Endometrial microvascular endothelial cells (primary cell): ENCODE measurements around the gene ZDHHC23. TPM values are rescaled to one million over a fixed set of nuclear protein-coding genes. Genes with fewer than 3 reads are reported as not detected.

ENCODE experiments used
- in situ Hi-C: cut with HindIII; loops from 2 replicates; pipeline ENCODE4 v1.10.0; 2017; ENCODE audit warnings: low sequenced_read_pairs, low pct_unique_long_range_greater_than_20kb; ENCODE audit errors: inconsistent ontology term
- total RNA-seq: library from RNA; depleted of rRNA; stranded (reverse); fragments of >200 nt; gene quantifications from one replicate; pipeline ENCODE4 v1.2.3, GENCODE V29; 2015; ENCODE audit errors: inconsistent ontology term

The ZDHHC23 gene
- total RNA-seq, 1 donor from 2014 or later, result 3.1 TPM

DNA sequence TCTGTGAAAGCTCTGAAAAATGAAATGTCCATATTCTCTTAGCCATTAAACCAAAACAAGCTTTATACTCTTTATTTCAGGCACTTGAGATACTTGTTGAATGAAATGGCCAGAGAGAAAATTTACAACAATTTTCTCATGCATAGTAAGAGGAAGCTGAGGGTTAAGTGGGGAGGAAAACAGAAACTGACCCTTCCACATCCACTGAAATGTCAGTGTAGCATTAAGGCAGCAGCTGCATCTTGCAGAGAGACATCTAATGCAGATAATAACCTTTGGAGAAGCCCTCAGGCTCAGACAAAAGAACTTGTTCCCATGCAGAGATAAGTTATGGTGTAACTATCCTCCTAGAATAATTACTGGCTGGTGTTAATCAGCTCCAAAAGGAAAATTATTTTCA lies 34.0 kb downstream of the ZDHHC23 start:
- in situ Hi-C loops, result no loop called here

DNA sequence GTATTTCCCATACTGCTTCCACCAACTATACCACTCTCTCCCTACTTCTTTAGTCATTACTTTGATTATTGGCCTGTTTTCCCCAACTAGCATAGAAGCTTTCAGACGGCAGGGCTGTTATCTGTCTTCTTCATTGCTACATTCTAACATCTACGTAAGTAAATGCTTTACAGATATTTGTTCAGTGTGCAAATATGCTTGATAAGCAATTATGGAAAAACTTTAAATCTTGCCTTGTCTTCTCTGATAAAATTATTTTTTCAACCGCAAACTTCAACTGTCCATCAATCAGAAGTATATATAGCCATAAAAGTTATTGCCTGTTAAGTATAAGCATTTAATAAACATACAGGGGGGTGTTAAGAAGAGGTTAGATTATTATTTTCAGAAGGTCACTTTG lies 35.7 kb downstream of the ZDHHC23 start:
- in situ Hi-C loops, result no loop called here

DNA sequence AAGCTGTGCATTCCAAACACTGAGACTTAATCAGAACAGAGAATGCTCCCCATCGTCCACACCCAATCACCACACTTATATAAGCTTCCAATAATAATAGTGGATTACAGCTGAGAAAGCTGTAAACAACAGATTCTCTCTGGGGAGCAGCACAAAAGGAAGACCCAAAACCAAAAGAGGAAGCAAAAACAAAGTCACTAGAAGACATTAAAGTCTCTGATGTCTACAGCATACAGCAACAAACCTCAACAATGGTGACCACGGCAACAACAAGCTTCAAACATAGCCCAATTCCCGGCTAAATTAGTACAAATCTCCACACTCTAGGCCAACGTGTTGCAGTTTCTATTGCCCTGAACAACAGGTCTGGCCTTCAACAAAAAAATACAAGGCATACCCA lies 37.7 kb downstream of the ZDHHC23 start:
- in situ Hi-C loops, result no loop called here

DNA sequence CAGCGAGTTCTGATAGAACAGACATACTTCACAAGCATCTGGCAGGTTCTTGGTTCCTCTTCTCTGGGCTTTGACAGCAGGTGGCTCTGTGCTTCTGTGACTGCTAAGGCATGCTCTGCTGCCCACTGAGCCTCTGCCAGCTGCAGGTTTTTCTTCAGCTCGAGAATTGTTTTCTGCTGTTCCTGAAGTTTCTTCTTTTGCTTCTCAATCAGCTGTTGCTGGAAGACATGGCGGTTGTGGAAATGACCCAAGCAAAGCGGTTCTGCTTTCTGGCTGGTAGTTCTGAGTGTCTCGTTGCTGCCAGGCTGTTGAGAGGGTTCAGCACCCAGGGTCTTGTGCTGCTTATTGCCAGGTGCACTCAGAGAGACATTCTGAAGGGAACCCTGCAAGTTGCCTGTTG lies 57.7 kb downstream of the ZDHHC23 start:
- in situ Hi-C loops, result no loop called here

DNA sequence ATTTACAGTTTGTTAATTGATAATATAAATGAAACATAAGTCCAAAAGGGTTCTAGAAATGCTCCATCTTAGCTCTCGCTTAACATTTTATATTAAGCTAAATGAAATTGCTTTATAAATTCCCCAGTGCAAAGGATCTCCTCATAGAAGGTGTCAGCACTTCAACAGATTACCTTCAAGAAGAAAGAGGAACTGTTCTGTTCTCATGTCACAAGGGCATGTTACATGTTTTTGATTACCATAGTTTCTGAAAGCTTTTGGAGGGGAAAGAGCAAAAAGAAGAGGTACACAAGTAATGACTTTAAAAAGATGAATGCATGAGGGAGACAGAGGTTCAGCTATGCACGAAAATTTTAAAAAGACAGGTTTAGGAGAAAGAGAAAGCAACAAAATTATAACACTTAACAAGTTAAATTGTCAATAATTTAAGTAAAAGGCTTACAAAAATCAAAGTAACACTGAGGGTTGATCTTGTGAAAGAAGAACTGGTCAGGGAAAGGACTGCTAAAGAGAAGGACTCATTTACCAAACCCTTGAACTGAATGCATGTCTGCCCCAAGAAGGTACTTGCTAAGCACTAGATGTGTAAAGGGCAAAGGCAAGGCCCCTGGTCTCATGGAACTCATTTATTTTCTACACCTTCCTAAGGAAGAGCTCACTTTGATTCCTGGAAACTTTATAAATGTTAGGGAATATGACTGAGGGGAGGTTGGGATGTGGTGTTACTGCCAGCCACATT lies 63.4 kb downstream of the ZDHHC23 start:
- in situ Hi-C loops, result no loop called here

Other genes starting within 250 kb of the ZDHHC23 start
- 143 TPM for gene NAA50, start 201.8 kb upstream of the ZDHHC23 start, total RNA-seq
- gene ATP6V1A, start 201.0 kb upstream of the ZDHHC23 start, total RNA-seq, result 66.5 TPM
- gene GRAMD1C, start 109.2 kb upstream of the ZDHHC23 start, total RNA-seq, result 5.2 TPM
- gene CCDC191, start 108.5 kb downstream of the ZDHHC23 start, total RNA-seq, result 1.3 TPM
- 26.2 TPM for gene QTRT2, start 108.7 kb downstream of the ZDHHC23 start, total RNA-seq
- gene DRD3, start 231.0 kb downstream of the ZDHHC23 start, total RNA-seq, result not detected